SK-N-SH treated with all-trans-retinoic acid at 6 μM for 48 hours (cell line): ENCODE measurements around the gene MTAP.

Experiments
- ATAC-seq: fragments of 200-7000 bp; cut with Tn5 transposase; 3 replicates; pipeline ENCODE4 v1.9.1; 2020; ENCODE audit warnings: mild to moderate bottlenecking, moderate library complexity
- ARNTL ChIP-seq: fragments of 450-650 bp; formaldehyde crosslinking; IDR thresholded peaks from 2 replicates; pipeline ENCODE4 v1.5.0; 2020; ENCODE audit warnings: low read depth, mild to moderate bottlenecking, moderate library complexity, borderline replicate concordance
- ESRRG ChIP-seq: fragments of 250-450 bp; sonication (Bioruptor Pico); IDR thresholded peaks from 2 replicates; pipeline ENCODE4 v1.6.1; 2021; ENCODE audit warnings: mild to moderate bottlenecking
- GLIS3 ChIP-seq: fragments of 250-450 bp; sonication (Bioruptor Pico); IDR thresholded peaks from 2 replicates; pipeline ENCODE4 v1.5.0; 2020; ENCODE audit warnings: mild to moderate bottlenecking, moderate library complexity
- OSR1 ChIP-seq: fragments of 250-450 bp; sonication (Bioruptor Pico); IDR thresholded peaks from 2 replicates; pipeline ENCODE4 v1.8.0; 2022; ENCODE audit warnings: moderate library complexity, mild to moderate bottlenecking, inconsistent platforms
- PPARA ChIP-seq: fragments of 250-450 bp; sonication (Bioruptor Pico); IDR thresholded peaks from 2 replicates; pipeline ENCODE4 v1.5.0; 2020; ENCODE audit warnings: mild to moderate bottlenecking, borderline replicate concordance
- TOX ChIP-seq: fragments of 250-450 bp; sonication (Bioruptor Pico); IDR thresholded peaks from 2 replicates; pipeline ENCODE4 v1.8.0; 2021; ENCODE audit warnings: mild to moderate bottlenecking, moderate library complexity, borderline replicate concordance
- ZFP3 ChIP-seq: fragments of 250-450 bp; sonication (Bioruptor Pico); IDR thresholded peaks from 2 replicates; pipeline ENCODE4 v1.5.0; 2020; ENCODE audit warnings: mild to moderate bottlenecking, moderate library complexity
- ZNF565 ChIP-seq: fragments of 450-650 bp; formaldehyde crosslinking; conservative IDR thresholded peaks from 2 replicates; pipeline ENCODE4 v1.5.0; 2020; ENCODE audit warnings: low read depth, mild to moderate bottlenecking, moderate library complexity
- ZNF70 ChIP-seq: fragments of 450-650 bp; formaldehyde crosslinking; IDR thresholded peaks from 2 replicates; pipeline ENCODE4 v1.5.0; 2020; ENCODE audit warnings: mild to moderate bottlenecking, moderate library complexity
- ZNF8 ChIP-seq: fragments of 450-650 bp; formaldehyde crosslinking; IDR thresholded peaks from 2 replicates; pipeline ENCODE4 v1.5.0; 2020; ENCODE audit warnings: mild to moderate bottlenecking, moderate library complexity
- TF ChIP-seq, protein P1 (sequence below): fragments of 250-450 bp; sonication (Bioruptor Pico); IDR thresholded peaks from 2 replicates; pipeline ENCODE4 v1.8.0; 2021; ENCODE audit warnings: low read depth, mild to moderate bottlenecking, moderate library complexity, borderline replicate concordance
- TF ChIP-seq, protein P2 (sequence below): fragments of 250-450 bp; sonication (Bioruptor Pico); IDR thresholded peaks from 2 replicates; pipeline ENCODE4 v1.5.1; 2021; ENCODE audit warnings: mild to moderate bottlenecking, moderate library complexity
- TF ChIP-seq, protein P3 (sequence below): fragments of 250-450 bp; sonication (Bioruptor Pico); IDR thresholded peaks from 2 replicates; pipeline ENCODE4 v1.5.0; 2020; ENCODE audit warnings: mild to moderate bottlenecking, moderate library complexity
- TF ChIP-seq, protein P4 (sequence below): fragments of 250-450 bp; sonication (Bioruptor Pico); IDR thresholded peaks from 2 replicates; pipeline ENCODE4 v1.5.1; 2020; ENCODE audit warnings: low read depth, mild to moderate bottlenecking, moderate library complexity

Gene MTAP

DNA sequence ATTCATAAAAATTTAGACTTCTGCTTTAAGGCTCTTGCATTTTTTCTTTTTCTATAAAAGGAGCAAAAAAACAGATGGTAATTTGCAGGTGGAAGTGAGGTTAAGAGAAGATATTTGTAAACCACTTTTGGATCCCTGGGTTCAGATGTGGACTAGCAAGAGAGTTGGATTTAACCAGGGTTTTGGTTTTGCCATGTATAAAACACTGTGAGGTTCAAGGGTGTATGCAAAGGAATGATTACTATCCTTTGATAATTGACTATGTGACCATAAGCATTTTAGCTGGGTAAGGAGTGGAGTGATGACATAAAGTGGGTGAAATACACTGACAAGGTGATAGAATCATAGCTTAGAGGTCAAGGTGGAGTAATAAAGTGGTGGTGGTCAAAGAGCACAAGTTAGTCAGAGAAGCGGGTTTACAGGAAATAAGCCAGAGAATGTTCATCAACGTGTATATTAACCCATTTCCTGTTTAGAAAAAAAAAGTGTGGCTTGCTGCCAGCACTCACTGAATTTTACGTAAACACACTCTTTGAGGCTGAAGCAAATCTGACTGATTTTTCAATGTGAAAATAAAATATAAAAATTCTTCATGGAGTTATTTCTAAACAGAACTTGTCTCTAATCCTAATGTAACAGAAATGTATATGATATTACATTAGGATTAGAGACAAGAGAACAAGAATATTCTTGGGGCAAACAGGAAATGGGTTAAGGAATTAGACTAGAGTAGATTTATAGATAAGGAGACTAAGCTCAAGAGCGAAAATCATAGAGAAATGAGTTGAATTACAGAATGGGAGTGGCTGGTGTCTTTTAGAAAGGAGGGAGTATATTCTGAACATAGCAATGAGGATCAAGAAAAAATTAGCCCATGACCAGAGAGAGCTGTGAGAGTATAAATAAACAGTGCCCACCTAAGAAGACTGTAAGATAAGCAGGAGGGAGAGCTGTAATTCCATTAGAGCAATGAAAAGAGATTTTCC lies 117.2 kb downstream of the MTAP start:
- peak; percentile 26; the same call in 1 of the 3 replicates for ATAC-seq
- TF ChIP-seq ZNF8 (no peak), ESRRG (no peak), OSR1 (CRISPR knock-in tag) (no peak)
- TF ChIP-seq, protein P1, sequence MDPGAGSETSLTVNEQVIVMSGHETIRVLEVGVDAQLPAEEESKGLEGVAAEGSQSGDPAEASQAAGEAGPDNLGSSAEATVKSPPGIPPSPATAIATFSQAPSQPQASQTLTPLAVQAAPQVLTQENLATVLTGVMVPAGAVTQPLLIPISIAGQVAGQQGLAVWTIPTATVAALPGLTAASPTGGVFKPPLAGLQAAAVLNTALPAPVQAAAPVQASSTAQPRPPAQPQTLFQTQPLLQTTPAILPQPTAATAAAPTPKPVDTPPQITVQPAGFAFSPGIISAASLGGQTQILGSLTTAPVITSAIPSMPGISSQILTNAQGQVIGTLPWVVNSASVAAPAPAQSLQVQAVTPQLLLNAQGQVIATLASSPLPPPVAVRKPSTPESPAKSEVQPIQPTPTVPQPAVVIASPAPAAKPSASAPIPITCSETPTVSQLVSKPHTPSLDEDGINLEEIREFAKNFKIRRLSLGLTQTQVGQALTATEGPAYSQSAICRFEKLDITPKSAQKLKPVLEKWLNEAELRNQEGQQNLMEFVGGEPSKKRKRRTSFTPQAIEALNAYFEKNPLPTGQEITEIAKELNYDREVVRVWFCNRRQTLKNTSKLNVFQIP = no peak
- TF ChIP-seq, protein P2, sequence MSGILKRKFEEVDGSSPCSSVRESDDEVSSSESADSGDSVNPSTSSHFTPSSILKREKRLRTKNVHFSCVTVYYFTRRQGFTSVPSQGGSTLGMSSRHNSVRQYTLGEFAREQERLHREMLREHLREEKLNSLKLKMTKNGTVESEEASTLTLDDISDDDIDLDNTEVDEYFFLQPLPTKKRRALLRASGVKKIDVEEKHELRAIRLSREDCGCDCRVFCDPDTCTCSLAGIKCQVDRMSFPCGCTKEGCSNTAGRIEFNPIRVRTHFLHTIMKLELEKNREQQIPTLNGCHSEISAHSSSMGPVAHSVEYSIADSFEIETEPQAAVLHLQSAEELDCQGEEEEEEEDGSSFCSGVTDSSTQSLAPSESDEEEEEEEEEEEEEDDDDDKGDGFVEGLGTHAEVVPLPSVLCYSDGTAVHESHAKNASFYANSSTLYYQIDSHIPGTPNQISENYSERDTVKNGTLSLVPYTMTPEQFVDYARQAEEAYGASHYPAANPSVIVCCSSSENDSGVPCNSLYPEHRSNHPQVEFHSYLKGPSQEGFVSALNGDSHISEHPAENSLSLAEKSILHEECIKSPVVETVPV (CRISPR knock-in tag) = no peak
- TF ChIP-seq, protein P3, sequence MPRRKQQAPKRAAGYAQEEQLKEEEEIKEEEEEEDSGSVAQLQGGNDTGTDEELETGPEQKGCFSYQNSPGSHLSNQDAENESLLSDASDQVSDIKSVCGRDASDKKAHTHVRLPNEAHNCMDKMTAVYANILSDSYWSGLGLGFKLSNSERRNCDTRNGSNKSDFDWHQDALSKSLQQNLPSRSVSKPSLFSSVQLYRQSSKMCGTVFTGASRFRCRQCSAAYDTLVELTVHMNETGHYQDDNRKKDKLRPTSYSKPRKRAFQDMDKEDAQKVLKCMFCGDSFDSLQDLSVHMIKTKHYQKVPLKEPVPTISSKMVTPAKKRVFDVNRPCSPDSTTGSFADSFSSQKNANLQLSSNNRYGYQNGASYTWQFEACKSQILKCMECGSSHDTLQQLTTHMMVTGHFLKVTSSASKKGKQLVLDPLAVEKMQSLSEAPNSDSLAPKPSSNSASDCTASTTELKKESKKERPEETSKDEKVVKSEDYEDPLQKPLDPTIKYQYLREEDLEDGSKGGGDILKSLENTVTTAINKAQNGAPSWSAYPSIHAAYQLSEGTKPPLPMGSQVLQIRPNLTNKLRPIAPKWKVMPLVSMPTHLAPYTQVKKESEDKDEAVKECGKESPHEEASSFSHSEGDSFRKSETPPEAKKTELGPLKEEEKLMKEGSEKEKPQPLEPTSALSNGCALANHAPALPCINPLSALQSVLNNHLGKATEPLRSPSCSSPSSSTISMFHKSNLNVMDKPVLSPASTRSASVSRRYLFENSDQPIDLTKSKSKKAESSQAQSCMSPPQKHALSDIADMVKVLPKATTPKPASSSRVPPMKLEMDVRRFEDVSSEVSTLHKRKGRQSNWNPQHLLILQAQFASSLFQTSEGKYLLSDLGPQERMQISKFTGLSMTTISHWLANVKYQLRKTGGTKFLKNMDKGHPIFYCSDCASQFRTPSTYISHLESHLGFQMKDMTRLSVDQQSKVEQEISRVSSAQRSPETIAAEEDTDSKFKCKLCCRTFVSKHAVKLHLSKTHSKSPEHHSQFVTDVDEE = no peak

DNA sequence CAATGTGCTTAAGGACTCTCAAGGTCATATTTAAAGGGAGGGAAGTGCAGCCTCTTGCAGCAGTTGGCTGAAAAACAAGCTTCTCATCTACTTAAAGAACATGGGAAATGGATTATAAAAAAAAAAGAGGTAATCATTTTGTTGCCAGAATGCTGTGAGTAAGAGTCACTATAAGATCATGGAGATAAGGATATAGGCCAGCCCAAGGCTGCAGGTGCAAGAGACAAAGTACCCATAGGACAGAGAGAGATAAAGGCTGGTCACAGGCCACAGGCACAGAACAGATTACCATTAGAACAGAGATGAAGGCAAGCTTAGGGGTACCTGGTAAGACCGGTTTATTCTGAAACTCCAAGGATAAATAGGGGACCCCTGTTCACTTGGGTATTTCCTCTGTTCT lies 121.3 kb downstream of the MTAP start:
- TF ChIP-seq ZFP3 (CRISPR knock-in tag) (no peak), GLIS3 (CRISPR knock-in tag) (no peak), ESRRG (no peak)
- TF ChIP-seq, protein P4, sequence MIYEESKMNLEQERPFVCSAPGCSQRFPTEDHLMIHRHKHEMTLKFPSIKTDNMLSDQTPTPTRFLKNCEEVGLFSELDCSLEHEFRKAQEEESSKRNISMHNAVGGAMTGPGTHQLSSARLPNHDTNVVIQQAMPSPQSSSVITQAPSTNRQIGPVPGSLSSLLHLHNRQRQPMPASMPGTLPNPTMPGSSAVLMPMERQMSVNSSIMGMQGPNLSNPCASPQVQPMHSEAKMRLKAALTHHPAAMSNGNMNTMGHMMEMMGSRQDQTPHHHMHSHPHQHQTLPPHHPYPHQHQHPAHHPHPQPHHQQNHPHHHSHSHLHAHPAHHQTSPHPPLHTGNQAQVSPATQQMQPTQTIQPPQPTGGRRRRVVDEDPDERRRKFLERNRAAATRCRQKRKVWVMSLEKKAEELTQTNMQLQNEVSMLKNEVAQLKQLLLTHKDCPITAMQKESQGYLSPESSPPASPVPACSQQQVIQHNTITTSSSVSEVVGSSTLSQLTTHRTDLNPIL (CRISPR knock-in tag) = no peak
- no peak for ATAC-seq

DNA sequence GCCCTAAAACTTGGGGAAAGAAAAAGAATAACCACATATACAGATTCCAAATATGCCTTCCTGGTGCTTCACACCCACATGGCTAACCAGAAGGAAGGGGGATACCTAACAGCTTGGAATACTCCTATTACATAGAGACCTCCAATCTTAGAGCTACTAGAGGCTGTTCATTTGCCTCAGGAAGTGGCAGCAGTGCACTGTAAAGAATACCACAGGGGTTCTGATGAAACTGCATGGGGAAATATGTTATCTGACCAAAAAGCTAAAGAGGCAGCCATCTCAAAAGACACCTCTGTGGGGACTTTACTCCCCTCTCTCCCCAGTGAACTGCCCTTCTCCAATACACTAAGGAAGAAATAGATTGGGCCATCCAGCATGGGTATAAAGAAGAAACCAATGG lies 125.3 kb downstream of the MTAP start:
- TF ChIP-seq GLIS3 (CRISPR knock-in tag) = no peak
- ATAC-seq = no peak

DNA sequence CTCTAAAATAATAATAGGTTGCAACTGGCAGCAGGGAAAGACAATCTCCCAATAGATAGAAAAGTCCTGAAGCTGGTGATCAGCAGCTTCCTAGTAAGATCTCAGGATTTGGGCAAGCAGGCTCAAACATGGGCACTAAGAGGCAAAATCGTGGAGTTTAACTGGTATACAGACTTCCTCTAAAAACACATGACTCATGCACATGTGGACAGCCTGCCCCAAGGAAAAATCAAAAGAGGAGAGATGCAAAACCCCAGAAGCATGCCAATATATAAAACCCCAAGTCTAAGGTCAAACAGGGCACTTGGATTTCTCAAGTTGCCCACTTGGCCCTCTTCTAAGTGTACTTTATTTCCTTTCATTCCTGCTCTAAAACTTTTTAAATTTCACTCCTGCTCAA lies 129.0 kb downstream of the MTAP start:
- TF ChIP-seq, protein P3 = no peak
- TF ChIP-seq ZFP3 (CRISPR knock-in tag) = no peak
- no peak for TF ChIP-seq PPARA
- no peak for TF ChIP-seq ZNF565 (CRISPR knock-in tag)
- no peak for TF ChIP-seq ESRRG
- no peak for TF ChIP-seq ARNTL (CRISPR knock-in tag)
- TF ChIP-seq, protein P2 (CRISPR knock-in tag) = no peak
- no peak for TF ChIP-seq TOX (CRISPR knock-in tag)
- no peak for TF ChIP-seq ZNF70 (CRISPR knock-in tag)
- no peak for ATAC-seq
